Measurements from ENCODE around the gene RAPGEF1.

Gene RAPGEF1

DNA sequence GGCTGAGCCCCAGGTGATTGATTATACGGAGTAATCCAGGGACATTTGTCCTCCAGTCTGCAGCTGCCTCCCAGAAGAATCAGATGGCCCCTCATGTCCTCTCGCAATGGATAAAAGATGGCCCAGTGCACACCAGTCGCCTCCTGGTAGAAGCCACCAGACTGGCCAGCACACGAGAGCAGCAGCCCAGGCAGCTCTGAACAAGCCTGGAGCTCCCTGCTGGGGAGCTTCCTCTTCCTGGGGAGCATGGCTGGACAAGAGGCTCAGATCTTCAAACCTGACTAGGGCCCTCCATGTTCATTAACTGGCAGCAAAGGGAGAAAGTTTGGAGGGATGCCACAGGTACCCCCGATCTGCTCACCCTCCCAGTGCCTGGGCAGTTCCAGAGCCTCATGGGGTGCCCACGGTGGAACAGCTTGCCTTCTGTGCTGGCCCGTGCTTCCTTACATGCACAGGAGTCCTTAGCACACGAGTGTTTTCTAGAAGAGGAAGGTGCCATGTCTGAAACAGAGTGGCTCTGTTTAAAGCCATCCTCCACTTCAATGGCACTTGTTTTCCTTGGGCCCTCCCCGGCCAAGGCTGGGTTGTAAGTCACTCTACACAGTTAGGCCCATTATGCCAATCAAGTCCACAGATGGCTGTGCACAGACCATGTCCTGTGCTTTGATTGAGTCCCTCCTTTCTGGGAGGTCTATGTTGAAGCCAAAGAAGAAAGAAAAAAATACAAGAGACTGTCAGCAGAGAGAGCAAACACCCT lies 118.9 kb downstream of the RAPGEF1 start:
- DNase-seq, result no peak

- DNase-seq, result no peak
These were observed 120.2 kb downstream of the RAPGEF1 start for GRCh38 chr9:131619680-131620079.

DNA sequence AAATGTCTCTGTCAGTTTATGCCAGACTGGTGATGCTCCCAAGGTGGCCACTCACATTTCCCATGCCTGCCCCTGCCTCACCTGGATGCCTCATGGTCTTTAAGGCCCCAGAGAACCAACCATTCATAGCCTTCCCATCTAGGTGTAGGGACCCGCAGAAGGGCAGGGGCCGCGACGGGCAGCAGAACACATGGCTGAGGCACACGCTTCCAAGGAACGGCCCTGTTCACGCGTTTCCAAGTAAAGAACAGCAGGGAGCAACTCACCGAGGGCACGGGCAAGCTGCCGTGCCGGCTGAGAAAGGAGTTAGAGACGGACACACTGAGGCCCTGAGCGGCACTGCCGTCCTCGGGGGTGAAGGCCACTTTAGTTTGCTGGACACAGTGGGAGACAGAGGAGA lies 121.1 kb downstream of the RAPGEF1 start:
- no peak for DNase-seq

GRCh38 chr9:131618071-131618479 lies 121.8 kb downstream of the RAPGEF1 start:
- DNase-seq, result no peak

DNA sequence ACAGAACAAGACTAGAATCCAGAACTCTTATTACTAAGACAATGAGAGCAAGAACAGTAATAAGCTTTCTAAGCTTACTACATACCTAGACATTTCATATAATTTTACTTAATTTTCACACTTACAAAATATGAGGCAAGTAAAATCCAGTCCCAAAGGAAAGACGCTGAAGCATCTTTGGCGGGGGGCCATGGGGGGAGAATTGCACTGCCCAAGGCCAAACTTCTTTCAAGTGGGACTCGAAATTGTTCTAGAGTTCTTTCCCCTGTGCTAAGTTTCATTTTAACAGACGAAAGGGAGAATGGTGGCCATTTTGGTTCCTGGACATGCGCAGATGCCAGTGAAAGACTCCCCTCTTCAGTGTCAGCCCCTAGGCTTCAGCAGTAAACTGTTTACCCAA lies 122.3 kb downstream of the RAPGEF1 start:
- DNase-seq, result no peak

- no peak for DNase-seq
These were observed 122.8 kb downstream of the RAPGEF1 start for GRCh38 chr9:131616983-131617604.

GRCh38 chr9:131614340-131614915 lies 125.4 kb downstream of the RAPGEF1 start:
- no peak for DNase-seq

GRCh38 chr9:131613921-131614320 lies 126.0 kb downstream of the RAPGEF1 start:
- no peak for DNase-seq

- no peak for DNase-seq
These were observed 127.0 kb downstream of the RAPGEF1 start for GRCh38 chr9:131612851-131613250.

GRCh38 chr9:131611586-131612315 lies 128.1 kb downstream of the RAPGEF1 start:
- no peak for DNase-seq

DNA sequence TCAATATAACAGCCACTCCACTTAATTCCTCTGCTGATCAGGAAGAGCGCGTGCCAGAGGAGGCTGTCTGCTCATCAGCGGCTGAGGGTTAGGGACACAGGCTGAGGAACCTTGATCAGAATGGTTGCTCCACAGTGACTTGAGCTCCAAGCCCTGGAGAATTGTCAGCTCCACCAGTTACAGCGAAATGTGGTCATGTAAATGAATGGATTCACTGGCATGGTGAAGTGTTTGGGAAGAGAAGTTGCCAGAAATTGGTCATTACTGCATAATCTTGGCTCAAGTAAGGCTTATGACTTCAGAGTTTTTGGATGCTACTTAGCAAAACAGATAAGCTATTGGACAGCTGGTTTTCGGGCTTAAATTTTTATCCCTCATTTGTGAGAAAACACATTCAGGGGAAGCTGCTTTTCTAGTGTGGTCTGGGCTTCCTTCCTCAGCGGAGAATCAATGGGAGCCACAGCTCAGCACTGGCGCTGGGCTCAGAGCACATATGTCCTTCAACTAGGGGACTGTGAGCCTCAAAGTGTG lies 129.6 kb downstream of the RAPGEF1 start:
- DNase-seq, result no peak

GRCh38 chr9:131609099-131609830 lies 130.6 kb downstream of the RAPGEF1 start:
- peak in 1 of 2 experiments; percentile 46 for DNase-seq

- peak; percentile 46 to 72 for DNase-seq
These were observed 131.3 kb downstream of the RAPGEF1 start for GRCh38 chr9:131608493-131609037.

GRCh38 chr9:131607591-131607990 lies 132.3 kb downstream of the RAPGEF1 start:
- no peak for DNase-seq

- no peak for DNase-seq
These were observed 132.8 kb downstream of the RAPGEF1 start for GRCh38 chr9:131606896-131607567.

- DNase-seq, result no peak
These were observed 133.9 kb downstream of the RAPGEF1 start for GRCh38 chr9:131605770-131606590.

DNA sequence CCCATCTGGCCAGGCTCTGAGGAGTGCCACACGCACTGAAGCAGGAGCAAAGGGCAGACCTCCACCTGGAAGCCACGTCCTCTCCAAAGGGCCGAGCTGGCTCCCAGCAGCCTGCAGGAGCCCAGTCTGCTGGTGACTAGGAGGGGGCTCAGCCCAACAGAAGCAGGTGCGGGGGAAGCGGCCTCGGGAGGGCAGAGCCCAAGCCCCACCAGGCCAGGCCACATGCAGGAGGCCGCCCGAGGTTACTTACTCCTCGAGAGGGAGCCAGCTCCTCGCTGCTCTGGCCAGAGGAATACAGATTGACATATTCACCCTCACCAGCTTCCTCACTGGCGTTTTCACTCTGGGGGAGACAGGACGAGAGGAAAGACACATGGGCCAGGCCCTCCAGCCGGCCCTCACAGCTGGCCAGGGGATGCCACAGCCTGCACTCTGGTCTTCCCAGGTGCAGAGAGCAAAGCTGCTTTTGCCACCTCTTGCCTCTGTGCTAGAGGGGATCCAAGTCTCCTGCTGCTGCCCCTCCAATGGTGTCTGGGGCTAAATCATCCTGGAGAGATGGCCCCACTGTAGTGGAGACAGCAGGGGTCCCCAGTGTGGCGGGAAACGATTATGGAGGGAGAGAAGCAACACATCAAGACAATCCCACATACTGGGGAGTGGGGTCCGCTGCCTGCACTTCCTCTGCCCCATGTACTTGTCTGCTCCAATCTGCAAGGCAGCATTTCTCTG lies 136.0 kb downstream of the RAPGEF1 start:
- DNase-seq, result no peak

- DNase-seq, result no peak
These were observed 136.7 kb downstream of the RAPGEF1 start for GRCh38 chr9:131603199-131603598.

DNA sequence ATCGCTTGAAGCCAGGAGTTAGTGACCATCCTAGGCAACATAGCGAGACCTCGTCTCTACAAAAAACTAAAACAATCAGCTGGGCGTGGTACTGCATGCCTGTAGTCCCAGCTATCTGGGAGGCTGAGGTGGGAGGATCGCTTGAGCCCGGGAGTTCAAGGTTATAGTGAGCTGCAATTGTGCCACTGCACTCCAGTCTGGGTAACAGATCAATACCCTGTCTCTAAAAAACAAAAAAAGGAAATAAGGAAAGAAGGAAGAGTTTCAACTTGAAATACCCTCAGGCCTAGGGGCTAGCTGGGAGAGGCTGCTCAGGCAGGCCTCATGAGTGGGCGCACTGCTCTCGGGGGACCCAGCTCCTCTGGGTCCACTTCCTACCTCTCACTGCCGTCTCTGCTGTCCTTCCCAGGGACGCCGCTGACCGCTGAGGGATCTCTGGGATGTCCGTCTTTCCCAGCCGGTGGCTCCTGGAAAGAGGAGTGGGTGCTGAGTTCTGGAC lies 138.1 kb downstream of the RAPGEF1 start:
- no peak for DNase-seq

DNA sequence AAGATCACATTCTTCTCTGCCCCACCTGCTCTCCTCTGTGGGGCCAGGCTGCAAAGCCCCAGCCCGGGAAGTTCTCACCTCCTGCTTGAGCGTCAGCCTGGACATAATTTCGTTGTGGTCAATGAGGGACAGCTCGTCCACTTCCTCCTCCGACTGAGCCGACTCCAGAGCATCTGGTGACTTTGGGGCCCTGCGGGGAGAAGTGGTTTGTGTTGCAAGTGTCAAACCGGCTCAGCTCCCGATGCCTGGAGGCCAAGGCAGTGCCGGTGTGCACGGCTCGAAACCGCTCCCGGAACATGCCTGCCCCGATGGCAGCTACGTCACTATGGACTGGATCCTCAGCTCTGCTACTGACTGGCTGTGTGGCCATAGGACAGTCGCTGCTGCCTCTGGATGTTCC lies 141.8 kb downstream of the RAPGEF1 start:
- no peak for DNase-seq
